ENCODE data around the gene SEC16A.

GRCh38 chr9:136467766-136468165 lies 15.1 kb downstream of the SEC16A start:
- TF ChIP-seq CTCF (conservative IDR thresholded peaks at IDR 0.05; ENCODE audit: low read length) = no peak
- no peak for TF ChIP-seq EZH2phosphoT487 (IDR thresholded peaks at IDR 0.05; ENCODE audit: borderline replicate concordance, low read depth, low read length)

Data from OCI-LY7 (cell line).